Thoracic aorta (tissue), 2 donors: Measurements from ENCODE around the gene RNF217. TPM values are rescaled to one million over a fixed set of nuclear protein-coding genes. Genes with fewer than 3 reads are reported as not detected.
A peak's percentile ranks its signal among the peaks of the same experiment; 100 is the strongest.

Experiments
- ATAC-seq: fragments of 150-250 bp; one replicate; pipeline ENCODE4 v1.8.0; 2017; ENCODE audit warnings: low read depth; ENCODE audit not compliant: insufficient number of reproducible peaks, low FRiP score
- DNase-seq: peaks from one replicate; pipeline ENCODE4 v3.0.0-alpha.2; 2020; ENCODE audit warnings: low spot score
- H3K27ac ChIP-seq, 2 donors: fragments of 200-600 bp; sonication (generic); 1 replicate in 1 of 2; 2 replicates in 1 of 2; pipeline ENCODE4 v1.5.1; 2016; ENCODE audit warnings: mild to moderate bottlenecking in 2 of 2, moderate library complexity in 2 of 2
- H3K27me3 ChIP-seq: fragments of 200-600 bp; sonication (generic); replicated peaks from 2 replicates; pipeline ENCODE4 v1.6.0; 2016; ENCODE audit warnings: mild to moderate bottlenecking; ENCODE audit not compliant: insufficient read depth
- H3K36me3 ChIP-seq: fragments of 200-600 bp; sonication (generic); one replicate; pipeline ENCODE4 v1.5.1; 2016
- H3K4me1 ChIP-seq, 2 donors: fragments of 200-600 bp; sonication (generic); 1 replicate in 1 of 2; 2 replicates in 1 of 2; pipeline versions ENCODE4 v1.5.1 to v1.6.0; 2016; ENCODE audit warnings: low read depth in 2 of 2, mild to moderate bottlenecking in 1 of 2; ENCODE audit not compliant: control insufficient read depth in 1 of 2
- H3K4me3 ChIP-seq: fragments of 200-600 bp; sonication (generic); 2 replicates; pipeline ENCODE4 v1.5.1; 2016; ENCODE audit warnings: mild to moderate bottlenecking
- H3K9me3 ChIP-seq: fragments of 200-600 bp; sonication (generic); 2 replicates; pipeline ENCODE4 v1.5.1; 2016
- CTCF ChIP-seq: fragments of 200-600 bp; sonication (generic); IDR thresholded peaks from one replicate; pipeline ENCODE4 v1.5.1; 2019; ENCODE audit warnings: antibody characterized with exemption
- total RNA-seq, 2 donors: library from RNA; depleted of rRNA; stranded (reverse); fragments of >200 nt; gene quantifications; one replicate each; pipeline versions ENCODE4 v1.1.0 to v1.2.3, GENCODE V29; 2016

Gene RNF217
- total RNA-seq, 2 donors from 2014 or later, result 36.3 to 44.2 TPM

- Histone ChIP-seq H3K4me1 (peaks cover 18 to 31% of the 10 kb centered on the region in 2 donors), H3K9me3 (no peaks in the 10 kb centered on the region), H3K27me3 (no peaks in the 10 kb centered on the region), H3K36me3 (no peaks in the 10 kb centered on the region), H3K4me3 (no peak overlapping the region), H3K27ac (peak overlapping the region in 1 of 2 donors; percentile 26)
- no peak for DNase-seq
- no peak for ATAC-seq
- no peak for TF ChIP-seq CTCF
These were observed 32.9 kb downstream of the RNF217 start for GRCh38 chr6:124995131-124995530.

GRCh38 chr6:124995645-124996325 is 33.5 kb downstream of the RNF217 start:
- H3K27ac ChIP-seq, result peak overlapping the region in 1 of 2 donors; percentile 26
- ATAC-seq, result no peak
- TF ChIP-seq CTCF, result no peak
- no peaks in the 10 kb centered on the region for H3K27me3 ChIP-seq
- H3K4me1 ChIP-seq, result peaks cover 18 to 31% of the 10 kb centered on the region in 2 donors
- no peaks in the 10 kb centered on the region for H3K9me3 ChIP-seq
- no peak overlapping the region for H3K4me3 ChIP-seq
- no peaks in the 10 kb centered on the region for H3K36me3 ChIP-seq
- no peak for DNase-seq

- DNase-seq, result no peak
- ATAC-seq, result no peak
These were observed 34.2 kb downstream of the RNF217 start for GRCh38 chr6:124996411-124996810.

DNA sequence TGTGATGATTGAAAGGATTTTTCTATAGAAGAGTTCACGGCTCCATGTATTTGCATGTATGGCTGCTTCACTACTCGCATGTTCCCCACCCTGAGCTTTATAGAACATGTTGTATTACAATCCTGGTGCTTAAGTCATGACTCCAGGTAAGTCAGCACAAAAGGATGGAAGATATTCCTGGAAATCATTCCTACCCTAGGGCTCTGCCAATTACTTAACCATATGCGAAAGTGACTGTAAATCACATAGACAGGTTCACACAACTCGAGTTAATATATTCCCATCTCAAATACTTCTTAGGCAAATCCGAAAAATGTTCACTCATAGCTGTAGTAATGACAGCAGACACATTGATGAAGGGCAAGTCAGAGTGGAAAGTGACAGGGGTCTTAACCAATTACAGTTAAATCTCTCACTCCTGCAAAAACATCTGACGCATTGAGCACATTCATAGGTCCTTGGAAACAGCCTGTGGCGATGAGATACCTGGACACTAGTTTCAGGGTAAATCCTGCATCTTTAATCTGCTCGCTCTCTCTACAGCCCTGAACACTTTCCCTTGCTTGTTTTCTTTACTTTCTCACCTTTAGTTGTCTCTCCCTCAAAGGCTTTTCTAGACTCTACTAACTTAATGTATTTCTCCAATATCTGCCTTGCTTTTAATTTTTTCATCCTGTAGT is 35.1 kb downstream of the RNF217 start:
- no peaks in the 10 kb centered on the region for H3K9me3 ChIP-seq
- TF ChIP-seq CTCF, result no peak
- H3K4me1 ChIP-seq, result peaks cover 18 to 23% of the 10 kb centered on the region in 2 donors
- no peaks in the 10 kb centered on the region for H3K27me3 ChIP-seq
- H3K36me3 ChIP-seq, result no peaks in the 10 kb centered on the region
- DNase-seq (no peak), ATAC-seq (no peak)
- no peak overlapping the region for H3K4me3 ChIP-seq
- H3K27ac ChIP-seq, result no peak overlapping the region

More at GRCh38 chr6:124996411-124996810, 34.2 kb downstream of the RNF217 start:
- Histone ChIP-seq H3K27ac (no peak overlapping the region), H3K4me3 (no peak overlapping the region), H3K9me3 (no peaks in the 10 kb centered on the region), H3K4me1 (peaks cover 18 to 26% of the 10 kb centered on the region in 2 donors), H3K27me3 (no peaks in the 10 kb centered on the region), H3K36me3 (no peaks in the 10 kb centered on the region)
- TF ChIP-seq CTCF, result no peak

DNA sequence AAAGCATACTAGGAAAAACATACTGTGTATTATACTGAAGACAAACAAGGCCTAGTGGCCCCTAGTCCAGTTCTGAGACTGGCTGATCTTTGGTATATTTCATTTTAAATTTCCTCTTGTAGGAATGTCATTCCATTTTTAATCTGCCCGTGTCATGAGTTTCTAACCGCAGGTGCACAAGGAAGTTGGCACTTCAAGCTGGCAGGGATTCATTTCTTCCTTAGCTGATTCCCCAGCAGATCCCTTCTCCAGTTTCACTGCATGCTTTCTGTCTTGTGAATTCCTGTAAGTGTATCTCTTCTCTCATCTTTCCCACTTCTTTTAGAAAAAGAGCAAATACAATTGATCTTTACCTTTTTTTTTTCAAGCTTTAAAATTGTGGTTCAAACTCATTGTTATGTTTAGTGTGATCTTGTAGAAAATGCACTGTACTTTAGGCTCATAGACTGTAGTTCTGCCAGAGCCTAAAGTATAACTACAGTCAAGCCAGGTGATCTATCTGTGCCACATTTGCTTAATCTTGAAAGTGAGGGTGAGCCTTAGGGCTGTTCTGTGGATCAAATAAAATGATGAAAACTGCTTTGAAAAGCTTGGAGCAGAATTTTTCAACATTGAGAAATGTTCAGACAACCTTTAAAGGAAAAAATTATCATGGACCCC is 37.0 kb downstream of the RNF217 start:
- no peaks in the 10 kb centered on the region for H3K9me3 ChIP-seq

More for the DNA sequence above, 37.0 kb downstream of the RNF217 start:
- Histone ChIP-seq H3K27ac (no peak overlapping the region), H3K4me1 (peaks cover 18 to 31% of the 10 kb centered on the region in 2 donors), H3K4me3 (no peak overlapping the region), H3K36me3 (no peaks in the 10 kb centered on the region), H3K27me3 (no peaks in the 10 kb centered on the region)
- DNase-seq (no peak), ATAC-seq (no peak)
- TF ChIP-seq CTCF, result no peak
